ENCODE results near the gene INTS15.

The INTS15 gene

GRCh38 chr7:6589829-6590644 lies at the start of gene INTS15:
TSS of gene INTS15 (plus strand) at chr7:6590021. CDS start at chr7:6590284, 263 bp downstream.
- TF ChIP-seq GATA3 (IDR thresholded peaks at IDR 0.05; ENCODE audit: low read depth, low read length) = no peak
- TF ChIP-seq GATA2 (IDR thresholded peaks at IDR 0.05; ENCODE audit: low read depth, low read length) = no peak

DNA sequence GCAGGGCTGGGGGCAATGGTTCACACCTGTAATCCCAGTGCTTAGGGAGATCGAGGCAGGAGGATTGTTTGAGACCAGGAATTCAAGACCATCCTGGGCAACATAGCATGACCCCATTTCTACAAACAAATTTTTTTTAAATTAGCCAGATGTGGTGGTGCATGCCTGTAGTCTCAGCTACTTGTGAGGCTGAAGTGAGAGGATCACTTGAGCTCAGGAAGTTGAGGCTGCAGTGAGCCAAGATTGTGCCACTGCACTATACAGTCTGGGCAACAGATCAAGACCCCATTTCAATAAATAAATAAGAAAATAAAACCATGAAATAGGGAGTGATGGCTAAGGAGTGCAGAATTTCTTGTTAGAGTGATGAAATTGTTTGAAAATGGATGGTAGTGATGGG lies 47.5 kb upstream of the INTS15 start:
- TF ChIP-seq GATA3 (IDR thresholded peaks at IDR 0.05; ENCODE audit: low read depth, low read length) = no peak
- no peak for TF ChIP-seq GATA2 (IDR thresholded peaks at IDR 0.05; ENCODE audit: low read depth, low read length)

- TF ChIP-seq GATA3 (IDR thresholded peaks at IDR 0.05; ENCODE audit: low read depth, low read length) (no peak), GATA2 (IDR thresholded peaks at IDR 0.05; ENCODE audit: low read depth, low read length) (no peak)
Measured at GRCh38 chr7:6545398-6546126, 44.3 kb upstream of the INTS15 start.

GRCh38 chr7:6546498-6547251 lies 43.1 kb upstream of the INTS15 start:
- TF ChIP-seq GATA2 (IDR thresholded peaks at IDR 0.05; ENCODE audit: low read depth, low read length) (no peak), GATA3 (IDR thresholded peaks at IDR 0.05; ENCODE audit: low read depth, low read length) (no peak)

GRCh38 chr7:6547400-6547799 lies 42.4 kb upstream of the INTS15 start:
- no peak for TF ChIP-seq GATA3 (IDR thresholded peaks at IDR 0.05; ENCODE audit: low read depth, low read length)
- TF ChIP-seq GATA2 (IDR thresholded peaks at IDR 0.05; ENCODE audit: low read depth, low read length) = no peak

- TF ChIP-seq GATA2 (IDR thresholded peaks at IDR 0.05; ENCODE audit: low read depth, low read length) = no peak
- no peak for TF ChIP-seq GATA3 (IDR thresholded peaks at IDR 0.05; ENCODE audit: low read depth, low read length)
Measured at GRCh38 chr7:6551016-6551511, 38.8 kb upstream of the INTS15 start, which contains the start of gene GRID2IP. TSS of gene GRID2IP (minus strand) at chr7:6551461. CDS start at chr7:6551436, 25 bp downstream.

GRCh38 chr7:6553448-6554044 lies 36.3 kb upstream of the INTS15 start:
- no peak for TF ChIP-seq GATA3 (IDR thresholded peaks at IDR 0.05; ENCODE audit: low read depth, low read length)
- no peak for TF ChIP-seq GATA2 (IDR thresholded peaks at IDR 0.05; ENCODE audit: low read depth, low read length)

GRCh38 chr7:6554848-6555247 lies 35.0 kb upstream of the INTS15 start:
- no peak for TF ChIP-seq GATA2 (IDR thresholded peaks at IDR 0.05; ENCODE audit: low read depth, low read length)
- TF ChIP-seq GATA3 (IDR thresholded peaks at IDR 0.05; ENCODE audit: low read depth, low read length) = no peak

DNA sequence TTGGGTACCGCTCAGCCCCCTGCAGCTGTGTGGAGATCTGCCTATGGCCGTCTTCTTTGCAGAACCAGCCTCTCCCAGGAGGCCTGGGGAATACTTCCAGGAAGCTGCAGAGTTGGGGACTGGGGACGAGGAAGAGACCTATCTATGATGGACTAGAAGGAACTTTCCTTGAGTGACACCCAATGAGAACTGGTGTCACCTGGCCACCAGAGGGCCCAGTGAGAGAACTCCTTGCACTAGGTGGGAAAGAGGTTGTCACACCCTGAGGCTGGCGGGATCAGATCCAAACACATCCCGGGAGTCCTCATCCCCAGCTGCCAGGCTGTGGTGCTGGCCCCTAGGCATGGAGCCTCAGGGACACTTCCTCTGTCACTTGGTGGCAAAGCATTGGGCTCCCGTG lies 33.6 kb upstream of the INTS15 start:
- no peak for TF ChIP-seq GATA3 (IDR thresholded peaks at IDR 0.05; ENCODE audit: low read depth, low read length)
- no peak for TF ChIP-seq GATA2 (IDR thresholded peaks at IDR 0.05; ENCODE audit: low read depth, low read length)

- TF ChIP-seq GATA3 (IDR thresholded peaks at IDR 0.05; ENCODE audit: low read depth, low read length) (no peak), GATA2 (IDR thresholded peaks at IDR 0.05; ENCODE audit: low read depth, low read length) (no peak)
Measured at GRCh38 chr7:6558837-6559236, 31.0 kb upstream of the INTS15 start.

- no peak for TF ChIP-seq GATA3 (IDR thresholded peaks at IDR 0.05; ENCODE audit: low read depth, low read length)
- no peak for TF ChIP-seq GATA2 (IDR thresholded peaks at IDR 0.05; ENCODE audit: low read depth, low read length)
Measured at GRCh38 chr7:6559896-6560295, 29.9 kb upstream of the INTS15 start.

DNA sequence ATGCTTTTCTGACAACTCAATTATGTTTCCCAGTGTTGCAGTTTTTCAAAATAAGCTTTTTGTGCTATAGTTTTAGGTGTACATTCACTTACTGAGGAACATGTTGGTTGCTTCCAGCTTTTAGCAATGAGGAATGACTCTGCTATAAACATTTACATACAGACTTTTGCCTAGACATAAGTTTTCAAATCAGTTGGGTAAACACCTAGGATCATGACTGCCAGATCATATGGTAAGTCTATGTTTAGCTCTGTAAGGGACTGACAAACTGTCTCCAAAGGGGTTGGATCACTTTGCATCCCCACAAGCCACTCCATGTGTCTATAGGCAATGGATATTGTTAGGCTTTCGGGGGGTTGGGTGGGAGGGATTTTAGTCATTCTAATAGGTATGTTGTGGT lies 27.7 kb upstream of the INTS15 start:
- TF ChIP-seq GATA2 (IDR thresholded peaks at IDR 0.05; ENCODE audit: low read depth, low read length) = no peak
- TF ChIP-seq GATA3 (IDR thresholded peaks at IDR 0.05; ENCODE audit: low read depth, low read length) = no peak

DNA sequence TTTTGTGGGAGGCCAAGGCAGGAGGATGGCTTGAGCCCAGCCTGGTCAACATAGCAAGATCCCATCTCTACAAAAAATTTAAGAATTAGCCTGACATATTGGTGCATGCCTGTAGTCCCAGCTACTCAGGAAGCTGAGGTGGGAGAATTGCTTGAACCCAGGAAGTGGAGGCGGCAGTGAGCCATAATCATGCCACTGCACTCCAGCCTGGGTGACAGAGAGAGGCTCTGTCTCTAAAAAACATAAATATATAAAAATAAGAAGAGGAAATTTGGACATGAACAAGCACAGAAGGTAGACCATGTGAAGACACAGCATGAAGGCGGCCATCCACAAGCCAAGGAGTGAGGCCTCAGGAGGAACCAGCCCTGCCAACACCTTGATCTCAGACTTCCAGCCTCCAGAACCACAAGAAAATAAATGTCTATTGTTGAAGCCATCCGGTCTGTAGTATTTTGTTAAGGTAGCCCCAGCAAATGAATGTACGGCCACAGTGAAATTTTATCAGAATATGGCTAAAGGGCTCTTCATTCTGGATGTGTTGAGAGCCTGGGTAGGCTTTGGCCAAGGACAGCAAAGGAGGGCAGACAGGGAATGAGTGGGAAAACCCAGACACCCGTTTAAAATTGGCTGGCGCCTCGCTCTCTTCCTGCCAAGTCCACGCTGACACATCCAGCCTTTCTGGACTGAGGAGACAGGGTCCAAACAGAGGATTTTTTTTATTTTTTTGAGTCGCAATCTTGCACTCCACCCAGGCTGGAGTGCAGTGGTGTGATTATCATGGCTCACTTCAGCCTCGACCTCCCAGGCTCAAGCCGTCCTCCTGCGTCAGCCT lies 25.7 kb upstream of the INTS15 start:
- TF ChIP-seq GATA3 (IDR thresholded peaks at IDR 0.05; ENCODE audit: low read depth, low read length) (no peak), GATA2 (IDR thresholded peaks at IDR 0.05; ENCODE audit: low read depth, low read length) (no peak)

Measured in SH-SY5Y (cell line).